HG03571 (cell line): ENCODE measurements around the gene SLC9C2.

Experiments
- ATAC-seq: cut with Tn5 transposase; IDR thresholded peaks from one replicate; pipeline ENCODE4 v1.9.1; 2021; ENCODE audit not compliant: unreplicated experiment

SLC9C2 gene

GRCh38 chr1:173454966-173455524 is 147.8 kb downstream of the SLC9C2 start:
- ATAC-seq, result no peak

- ATAC-seq, result no peak
These were observed 148.9 kb downstream of the SLC9C2 start for GRCh38 chr1:173453982-173454381.

- no peak for ATAC-seq
These were observed 150.9 kb downstream of the SLC9C2 start for GRCh38 chr1:173451981-173452380.
